ENCODE results near the gene CPLANE2.

GRCh38 chr1:16210581-16210980, 26.4 kb downstream of the CPLANE2 start:
- TF ChIP-seq CTCF (IDR thresholded peaks at IDR 0.05) (no peak), POLR2A (IDR thresholded peaks at IDR 0.05) (no peak)
